IPS-11a (cell line): Measurements from ENCODE around the gene JMJD4.

Source experiments
- H3K4me3 ChIP-seq: one replicate; pipeline ENCODE4 v1.5.1; 2013; ENCODE audit warnings: low read depth, low read length, control low read depth

JMJD4 gene

GRCh38 chr1:227769047-227769935 lies 34.2 kb upstream of the JMJD4 start:
- H3K4me3 ChIP-seq, result no peak overlapping the region

GRCh38 chr1:227768640-227769039 lies 33.5 kb upstream of the JMJD4 start:
- no peak overlapping the region for H3K4me3 ChIP-seq

- no peak overlapping the region for H3K4me3 ChIP-seq
These were observed 33.0 kb upstream of the JMJD4 start for GRCh38 chr1:227768125-227768439.

- no peak overlapping the region for H3K4me3 ChIP-seq
These were observed 32.5 kb upstream of the JMJD4 start for GRCh38 chr1:227767401-227768124.

- no peak overlapping the region for H3K4me3 ChIP-seq
These were observed 31.7 kb upstream of the JMJD4 start for GRCh38 chr1:227766653-227767277.

GRCh38 chr1:227766015-227766634 lies 31.0 kb upstream of the JMJD4 start:
- no peak overlapping the region for H3K4me3 ChIP-seq

- no peak overlapping the region for H3K4me3 ChIP-seq
These were observed 30.3 kb upstream of the JMJD4 start for GRCh38 chr1:227765261-227766014.

GRCh38 chr1:227764019-227764391 lies 28.9 kb upstream of the JMJD4 start:
- no peak overlapping the region for H3K4me3 ChIP-seq

GRCh38 chr1:227763246-227764018 lies 28.3 kb upstream of the JMJD4 start:
- no peak overlapping the region for H3K4me3 ChIP-seq

- no peak overlapping the region for H3K4me3 ChIP-seq
These were observed 27.3 kb upstream of the JMJD4 start for GRCh38 chr1:227762231-227762911.

GRCh38 chr1:227761621-227762230 lies 26.6 kb upstream of the JMJD4 start:
- H3K4me3 ChIP-seq, result no peak overlapping the region

- no peak overlapping the region for H3K4me3 ChIP-seq
These were observed 25.3 kb upstream of the JMJD4 start for GRCh38 chr1:227760377-227760776.

- no peak overlapping the region for H3K4me3 ChIP-seq
These were observed 24.5 kb upstream of the JMJD4 start for GRCh38 chr1:227759341-227760300.

GRCh38 chr1:227758366-227758765 lies 23.3 kb upstream of the JMJD4 start:
- no peak overlapping the region for H3K4me3 ChIP-seq

GRCh38 chr1:227757781-227758180 lies 22.7 kb upstream of the JMJD4 start:
- no peak overlapping the region for H3K4me3 ChIP-seq

- no peak overlapping the region for H3K4me3 ChIP-seq
These were observed 21.3 kb upstream of the JMJD4 start for GRCh38 chr1:227756172-227756959.

- H3K4me3 ChIP-seq, result no peak overlapping the region
These were observed 19.9 kb upstream of the JMJD4 start for GRCh38 chr1:227754958-227755357.
